Right ventricle myocardium superior (tissue), 1 donor: ENCODE data around the gene DPF3. TPM values are rescaled to one million over a fixed set of nuclear protein-coding genes. Genes with fewer than 3 reads are reported as not detected.
"Not testable (repeated sequence)": the region's sequence is repeated elsewhere in the genome, so short reads cannot be mapped to it uniquely, and the experiment has no call there.

Experiments used
- ATAC-seq: fragments of 200-7000 bp; cut with Tn5 transposase; one replicate; pipeline ENCODE4 v1.9.1; 2020; ENCODE audit warnings: mild to moderate bottlenecking; ENCODE audit not compliant: poor library complexity
- DNase-seq: peaks from one replicate; pipeline ENCODE4 v3.0.0-alpha.2; 2020
- intact Hi-C: fragments of 100-400 bp; cut with DNase I; formaldehyde crosslinking; loops from one replicate; pipeline ENCODE4 v1.11.2; 2022
- total RNA-seq: library from RNA; stranded (reverse); fragmentation: NEBNext Ultra II Directional; extraction: Animal tissue kit (Norgen Biotek cat#: 25700); gene quantifications from one replicate; pipeline ENCODE4 v1.2.1, GENCODE V29; 2021
- donor health status: DM: no; HTN: yes; CAD: no; lungs with severe emphysema.

DPF3 gene
- total RNA-seq, 1 donor from 2014 or later = 25.0 TPM

GRCh38 chr14:72759670-72760069 is 134.2 kb downstream of the DPF3 start:
- ATAC-seq (no peak), DNase-seq (no peak)
- intact Hi-C loops = no loop called here

DNA sequence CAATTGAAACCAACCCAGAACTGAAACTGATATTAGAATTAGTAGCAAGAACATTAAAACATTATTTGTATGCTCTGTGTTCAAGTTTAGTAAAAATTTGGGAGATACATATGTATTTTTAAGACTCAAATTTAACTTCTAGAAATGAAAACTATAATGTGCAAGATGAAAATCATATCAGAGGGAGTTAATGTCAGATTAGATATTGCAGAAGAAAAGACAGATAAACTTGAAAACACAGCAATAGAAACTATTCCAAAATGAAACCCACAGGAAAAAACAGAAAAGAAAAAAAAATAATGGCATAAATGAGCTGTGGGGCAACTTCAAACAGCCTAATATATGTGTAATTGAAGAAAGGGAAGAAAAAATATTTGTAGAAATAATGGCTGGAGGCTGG is 134.9 kb downstream of the DPF3 start:
- no peak for DNase-seq
- intact Hi-C loops = no loop called here
- ATAC-seq = no peak

DNA sequence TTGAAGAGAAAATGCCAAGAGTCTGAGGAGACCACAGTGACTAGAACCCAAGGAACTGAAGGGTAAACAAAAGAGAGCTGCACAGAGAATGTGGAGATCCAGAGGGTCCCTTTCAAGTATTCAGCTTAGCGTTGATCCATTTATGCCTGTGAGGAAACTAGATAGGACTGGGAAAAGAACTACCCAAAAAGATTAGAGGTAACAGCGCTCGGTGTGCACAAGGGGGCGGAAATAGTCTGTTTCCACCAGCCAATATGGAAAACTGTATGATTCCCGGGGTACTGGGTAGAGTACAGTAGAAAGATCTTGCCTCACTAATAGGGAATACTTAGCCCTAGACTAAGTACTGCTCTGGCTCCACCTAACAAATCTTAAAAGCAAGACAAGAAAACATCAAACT is 135.5 kb downstream of the DPF3 start:
- DNase-seq (no peak), ATAC-seq (no peak)
- intact Hi-C loops = no loop called here

- ATAC-seq = no peak
- no peak for DNase-seq
Measured at GRCh38 chr14:72756967-72757366, 136.9 kb downstream of the DPF3 start.

GRCh38 chr14:72755766-72756165 is 138.1 kb downstream of the DPF3 start:
- no peak for DNase-seq
- ATAC-seq = no peak
- intact Hi-C loops = no loop called here

More at GRCh38 chr14:72756967-72757366, 136.9 kb downstream of the DPF3 start:
- intact Hi-C loops = no loop called here

DNA sequence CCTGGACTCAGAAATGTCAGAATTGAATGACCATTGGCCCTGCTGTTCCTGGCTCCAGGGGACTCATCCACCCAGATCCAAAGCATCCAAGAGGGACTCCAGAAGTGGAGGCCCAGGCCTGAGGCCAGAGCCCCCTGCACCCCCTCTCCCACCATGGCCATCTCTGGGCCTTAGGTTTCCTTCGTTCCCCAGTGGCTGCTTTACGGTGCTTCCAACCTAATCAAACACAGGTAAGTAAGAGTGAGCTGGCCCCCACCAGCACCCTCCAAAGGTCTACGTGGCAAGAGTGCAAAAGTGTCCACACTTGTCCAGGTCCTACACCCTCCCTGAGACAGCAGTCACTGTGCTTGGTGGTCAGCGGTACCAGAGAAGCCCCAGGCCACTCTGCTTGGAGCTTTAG is 139.0 kb downstream of the DPF3 start:
- intact Hi-C loops = no loop called here
- ATAC-seq = no peak
- DNase-seq = no peak

DNA sequence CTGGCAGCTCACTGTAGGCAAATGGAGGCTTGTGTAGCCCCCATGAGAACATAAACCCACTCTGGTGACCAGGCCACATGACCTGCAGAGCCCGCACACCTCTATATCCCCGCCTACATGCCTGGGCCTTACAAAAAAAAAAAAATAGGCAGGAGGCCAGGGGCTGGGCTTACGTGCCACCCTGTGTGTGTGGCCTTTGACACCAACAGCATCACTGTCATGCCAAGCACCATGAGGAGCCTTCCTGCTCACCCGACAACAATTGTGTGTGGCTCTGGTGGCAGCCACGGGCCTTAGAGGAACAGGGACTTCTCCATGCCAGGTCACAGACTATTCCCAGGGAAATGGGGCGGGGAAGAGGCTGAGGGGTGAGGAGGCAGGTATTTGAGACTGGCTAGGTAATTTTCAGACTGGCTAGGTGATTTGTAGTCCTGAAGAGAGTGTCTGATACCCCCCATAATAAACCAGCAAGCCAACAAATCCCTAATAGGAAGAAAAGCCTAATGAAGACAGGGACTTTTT is 140.0 kb downstream of the DPF3 start:
- ATAC-seq (no peak), DNase-seq (no peak)

GRCh38 chr14:72753044-72753710 is 140.7 kb downstream of the DPF3 start:
- no peak for ATAC-seq

More for the DNA sequence above, 140.0 kb downstream of the DPF3 start:
- intact Hi-C loops = no loop called here

GRCh38 chr14:72752034-72752412 is 141.9 kb downstream of the DPF3 start:
- ATAC-seq (peak; percentile 38), DNase-seq (no peak)
- intact Hi-C loops = no loop called here

More at GRCh38 chr14:72753044-72753710, 140.7 kb downstream of the DPF3 start:
- intact Hi-C loops = no loop called here
- DNase-seq = no peak

GRCh38 chr14:72751276-72752033 is 142.4 kb downstream of the DPF3 start:
- intact Hi-C loops = no loop called here
- DNase-seq = no peak
- no peak for ATAC-seq

DNA sequence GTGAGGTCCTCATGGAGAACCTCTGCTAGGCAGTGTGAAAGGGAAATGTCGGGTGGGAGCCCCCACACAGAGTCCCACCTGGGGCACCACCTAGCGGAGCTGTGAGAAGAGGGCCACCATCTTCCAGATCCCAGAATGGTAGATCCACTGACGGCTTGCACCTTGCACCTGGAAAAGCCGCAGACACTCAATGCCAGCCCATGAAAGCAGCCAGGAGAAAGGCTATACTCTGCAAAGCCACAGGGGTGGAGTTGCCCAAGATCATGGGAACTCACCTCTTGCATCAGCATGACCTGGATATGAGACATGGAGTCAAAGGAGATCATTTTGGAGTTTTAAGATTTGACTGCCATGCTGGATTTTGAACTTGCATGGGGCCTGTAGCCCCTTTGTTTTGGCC is 145.0 kb downstream of the DPF3 start:
- intact Hi-C loops, DNase-seq, ATAC-seq: not testable (repeated sequence)

DNA sequence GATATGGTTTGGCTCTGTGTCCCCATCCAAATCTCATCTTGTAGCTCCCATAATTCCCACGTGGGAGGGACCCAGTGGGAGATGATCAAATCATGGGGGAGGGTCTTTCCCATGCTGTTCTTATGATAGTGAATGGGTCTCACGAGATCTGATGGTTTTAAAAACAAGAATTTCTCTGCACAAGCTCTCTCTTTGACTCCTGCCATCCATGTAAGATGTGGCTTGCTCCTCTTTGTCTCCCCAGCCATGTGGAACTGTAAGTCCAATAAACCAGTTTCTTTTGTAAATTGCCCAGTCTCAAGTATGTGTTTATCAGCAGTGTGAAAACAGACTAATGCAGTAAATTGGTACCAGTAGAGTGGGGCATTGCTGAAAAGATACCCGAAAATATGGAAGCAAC is 146.2 kb downstream of the DPF3 start:
- intact Hi-C loops = no loop called here
- DNase-seq = no peak
- ATAC-seq = no peak

DNA sequence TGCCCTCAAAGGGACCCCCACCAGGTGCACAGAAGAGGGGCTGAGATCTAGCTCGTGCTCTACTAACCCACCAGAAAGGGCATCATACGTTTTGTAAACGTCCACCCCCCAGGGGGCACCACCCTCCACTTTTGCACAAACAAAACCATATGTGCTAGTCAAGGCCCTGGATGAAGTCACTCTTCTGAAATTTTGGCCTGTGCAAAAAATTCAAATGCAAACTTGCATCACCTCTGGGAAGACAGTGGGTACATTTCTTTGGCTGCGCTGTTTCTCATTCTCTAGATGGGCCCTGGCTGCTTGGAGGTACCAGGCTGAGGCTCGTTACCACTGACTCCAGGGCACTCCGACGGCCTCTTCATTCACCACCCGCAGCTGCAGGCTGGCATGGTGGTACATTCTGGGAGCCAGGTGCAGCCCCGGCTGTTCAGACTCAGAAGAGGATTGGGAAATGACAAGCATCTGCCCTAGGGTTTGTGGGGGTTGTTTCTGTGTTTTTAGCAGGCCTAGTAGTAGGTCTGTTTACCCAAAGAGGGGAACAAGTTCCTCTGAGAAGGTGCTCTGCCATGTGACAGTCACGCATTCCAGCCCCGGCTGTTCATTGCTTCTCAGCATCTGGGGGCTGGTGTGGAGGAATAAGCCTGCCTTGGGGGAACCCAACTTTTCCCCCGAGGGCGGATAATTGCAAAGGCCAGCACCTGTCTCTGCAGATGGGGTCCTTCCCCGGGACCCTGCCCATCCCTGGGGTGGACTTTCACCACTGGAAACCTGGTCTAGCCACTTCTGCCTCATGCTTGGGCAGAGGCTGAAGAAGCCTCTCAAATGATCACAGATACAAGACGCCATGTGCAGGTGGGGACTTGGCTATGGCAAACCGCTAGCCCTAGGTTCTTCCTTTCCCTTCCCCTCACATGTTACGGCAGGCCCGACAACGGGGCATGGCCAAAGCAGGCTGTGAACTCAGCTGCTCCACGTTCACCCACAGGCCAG is 147.6 kb downstream of the DPF3 start:
- ATAC-seq (peak; percentile 19), DNase-seq (no peak)
- intact Hi-C loops = no loop called here

- intact Hi-C loops = no loop called here
- ATAC-seq = no peak
Measured at GRCh38 chr14:72745546-72745945, 148.4 kb downstream of the DPF3 start.

GRCh38 chr14:72744416-72745120 is 149.3 kb downstream of the DPF3 start:
- DNase-seq = no peak
- intact Hi-C loops = no loop called here
- ATAC-seq = no peak

More at GRCh38 chr14:72745546-72745945, 148.4 kb downstream of the DPF3 start:
- no peak for DNase-seq

GRCh38 chr14:72743626-72744025 is 150.3 kb downstream of the DPF3 start:
- intact Hi-C loops = no loop called here
- DNase-seq = no peak
- ATAC-seq = peak; percentile 22

GRCh38 chr14:72742838-72743195 is 151.1 kb downstream of the DPF3 start:
- no peak for DNase-seq
- ATAC-seq = no peak
- intact Hi-C loops = no loop called here

- DNase-seq = no peak
- no peak for ATAC-seq
- intact Hi-C loops = no loop called here
Measured at GRCh38 chr14:72742118-72742837, 151.6 kb downstream of the DPF3 start.
